PC-3 (cell line): ENCODE results near the gene TANC1. TPM values are rescaled to one million over a fixed set of nuclear protein-coding genes. Genes with fewer than 3 reads are reported as not detected.
A peak's percentile ranks its signal among the peaks of the same experiment; 100 is the strongest.

ENCODE experiments used
- ATAC-seq: fragments of 200-7000 bp; cut with Tn5 transposase; 2 replicates; pipeline ENCODE4 v1.9.1; 2020; ENCODE audit warnings: mild to moderate bottlenecking, moderate library complexity
- BruUV-seq: library from RNA; stranded (reverse); fragments of 400-500 nt; replicated peaks from 2 replicates; lab custom pipeline; 2021; lab: Mats Ljungman, UMichigan
- CTCF ChIA-PET: fragments of 300-600 bp; sonication (Branson Sonifier 250); formaldehyde crosslinking; loops from one replicate; lab custom pipeline; 2022; ENCODE audit warnings: antibody characterized with exemption; lab: Charles Lee
- POLR2A ChIA-PET: fragments of 300-600 bp; sonication (Branson Sonifier 250); formaldehyde crosslinking; loops from one replicate; lab custom pipeline; 2022; ENCODE audit warnings: antibody characterized with exemption; ENCODE audit not compliant: unreplicated experiment; lab: Charles Lee
- DNase-seq: peaks from one replicate; pipeline ENCODE4 v3.0.0-alpha.2; 2015
- H2AFZ ChIP-seq: fragments of 300-600 bp; sonication (generic); 2 replicates; pipeline ENCODE4 v1.6.0; 2016; ENCODE audit warnings: antibody characterized with exemption, low read length
- H3F3A ChIP-seq: fragments of 300-600 bp; sonication (generic); one replicate; pipeline ENCODE4 v1.6.0; 2017; ENCODE audit warnings: antibody characterized with exemption, low read length, control low read depth, mild to moderate bottlenecking; ENCODE audit not compliant: unreplicated experiment
- H3K27ac ChIP-seq: fragments of 300-600 bp; sonication (generic); 2 replicates; pipeline ENCODE4 v1.5.1; 2016; ENCODE audit warnings: mild to moderate bottlenecking, low read length
- H3K27me3 ChIP-seq: fragments of 300-600 bp; sonication (generic); 2 replicates; pipeline ENCODE4 v1.6.1; 2016; ENCODE audit warnings: low read length, mixed read lengths
- H3K36me3 ChIP-seq: fragments of 300-600 bp; sonication (generic); 2 replicates; pipeline ENCODE4 v1.6.1; 2016; ENCODE audit warnings: low read depth, mixed run types, low read length, mixed read lengths
- H3K4me1 ChIP-seq: fragments of 300-600 bp; sonication (generic); 2 replicates; pipeline ENCODE4 v1.5.1; 2016; ENCODE audit warnings: low read length; ENCODE audit not compliant: insufficient read depth
- H3K4me2 ChIP-seq: fragments of 300-600 bp; sonication (generic); 2 replicates; pipeline ENCODE4 v1.6.0; 2016; ENCODE audit warnings: low read length
- H3K4me3 ChIP-seq: fragments of 300-600 bp; sonication (generic); 2 replicates; pipeline ENCODE4 v1.5.1; 2016; ENCODE audit warnings: mild to moderate bottlenecking, low read length, mixed read lengths
- H3K79me2 ChIP-seq: fragments of 300-600 bp; sonication (generic); 2 replicates; pipeline ENCODE4 v1.6.1; 2017; ENCODE audit warnings: low read length, mixed read lengths
- H3K9ac ChIP-seq: fragments of 300-600 bp; sonication (generic); 2 replicates; pipeline ENCODE4 v1.6.0; 2016; ENCODE audit warnings: mild to moderate bottlenecking, low read length
- H3K9me2 ChIP-seq: fragments of 300-600 bp; sonication (generic); replicated peaks from 2 replicates; pipeline ENCODE4 v1.6.1; 2016; ENCODE audit warnings: mixed run types, low read length, mixed read lengths
- H3K9me3 ChIP-seq: fragments of 300-600 bp; sonication (generic); 2 replicates; pipeline ENCODE4 v1.6.1; 2016; ENCODE audit warnings: low read length, mixed read lengths
- H4K20me1 ChIP-seq: fragments of 300-600 bp; sonication (generic); 2 replicates; pipeline ENCODE4 v1.6.1; 2016; ENCODE audit warnings: low read length, mixed read lengths
- CTCF ChIP-seq: fragments of 300-600 bp; sonication (generic); conservative IDR thresholded peaks from 2 replicates; pipeline ENCODE4 v1.5.1; 2017; ENCODE audit warnings: antibody characterized with exemption, low read depth, mild to moderate bottlenecking, low read length
- EZH2 ChIP-seq: fragments of 300-600 bp; sonication (generic); IDR thresholded peaks from one replicate; pipeline ENCODE4 v1.6.1; 2017; ENCODE audit warnings: antibody characterized with exemption, mild to moderate bottlenecking, low read length; ENCODE audit not compliant: unreplicated experiment
- EZH2phosphoT487 ChIP-seq: fragments of 300-600 bp; sonication (generic); IDR thresholded peaks from 2 replicates; pipeline ENCODE4 v1.6.1; 2018; ENCODE audit warnings: mild to moderate bottlenecking, antibody characterized with exemption, low read length, borderline replicate concordance
- intact Hi-C: fragments of 100-400 bp; cut with micrococcal nuclease; formaldehyde crosslinking; loops from 2 replicates; pipeline ENCODE4 v1.9.0; 2023
- total RNA-seq: library from RNA; depleted of rRNA; stranded (reverse); fragments of >200 nt; gene quantifications from 2 replicates; pipeline ENCODE4 v1.2.3, GENCODE V29; 2014

TANC1 gene
- total RNA-seq, 1 experiment from 2014 or later: 17.6 TPM

- CTCF ChIA-PET: interaction anchor here (0.6 to 1.8 kb wide), 9 partner anchors 12 to 657 kb away, joined by 3 to 33 read pairs (median 3); no protein-coding TSS in a partner anchor
- Histone ChIP-seq H3K9me2 (no peaks in the 10 kb centered on the region), H3K79me2 (peaks cover 16% of the 10 kb centered on the region), H3K36me3 (no peaks in the 10 kb centered on the region), H3K4me2 (no peak overlapping the region), H4K20me1 (no peaks in the 10 kb centered on the region), H3K27ac (no peak overlapping the region), H3K9ac (no peak overlapping the region), H3K4me1 (peaks cover 17% of the 10 kb centered on the region), H2AFZ (no peak overlapping the region), H3K4me3 (no peak overlapping the region), H3K9me3 (no peaks in the 10 kb centered on the region), H3K27me3 (no peaks in the 10 kb centered on the region), H3F3A (no peaks in the 10 kb centered on the region)
- TF ChIP-seq CTCF (peak; percentile 29; the same call in 1 of the 2 replicates), EZH2phosphoT487 (no peak), EZH2 (no peak)
- ATAC-seq: no peak
- BruUV-seq: no TSS peak
- DNase-seq: no peak
- POLR2A ChIA-PET: interaction anchor here (0.5 kb wide), 1 partner anchor 31 kb away, joined by 6 read pairs; no protein-coding TSS in a partner anchor
- intact Hi-C loops: loop anchor here (1.0 to 2.0 kb wide), 3 partner anchors 83 to 218 kb away; partner anchors contain the start of gene TANC1
Measured at GRCh38 chr2:159118859-159119500, 150.5 kb downstream of the TANC1 start.

- no peak for DNase-seq
- Histone ChIP-seq H3K9ac (no peak overlapping the region), H3K27ac (no peak overlapping the region), H4K20me1 (no peaks in the 10 kb centered on the region), H3K27me3 (no peaks in the 10 kb centered on the region), H3K79me2 (peaks cover 16% of the 10 kb centered on the region), H3K4me3 (no peak overlapping the region), H3K4me2 (no peak overlapping the region), H3F3A (no peaks in the 10 kb centered on the region), H3K36me3 (no peaks in the 10 kb centered on the region), H3K9me2 (no peaks in the 10 kb centered on the region), H3K9me3 (no peaks in the 10 kb centered on the region), H2AFZ (no peak overlapping the region), H3K4me1 (peaks cover 25% of the 10 kb centered on the region)
- ChIA-PET CTCF (interaction anchor here (1.1 to 1.8 kb wide), 2 partner anchors 75 to 85 kb away, joined by 5 to 33 read pairs; no protein-coding TSS in a partner anchor), POLR2A (interaction anchor here (0.5 kb wide), 1 partner anchor 31 kb away, joined by 6 read pairs; no protein-coding TSS in a partner anchor)
- ATAC-seq: no peak
- TF ChIP-seq EZH2: no peak
- TF ChIP-seq EZH2phosphoT487: no peak
- no peak for TF ChIP-seq CTCF
- intact Hi-C loops: loop anchor here (2.0 to 5.0 kb wide), 2 partner anchors 53 to 151 kb away; partner anchors contain the start of gene TANC1
- no TSS peak for BruUV-seq
Measured at GRCh38 chr2:159119652-159120257, 151.3 kb downstream of the TANC1 start.
